Ovary (tissue), 9 donors: ENCODE measurements around the gene C19orf47. TPM values are rescaled to one million over a fixed set of nuclear protein-coding genes. Genes with fewer than 3 reads are reported as not detected.
A peak's percentile ranks its signal among the peaks of the same experiment; 100 is the strongest.

Experiments used
- DNase-seq, 5 donors: peaks; one replicate each; pipeline ENCODE4 v3.0.0-alpha.2; 2019 to 2020
- H3K27ac ChIP-seq, 2 donors: fragments of 200-600 bp; one replicate each; pipeline versions ENCODE4 v1.5.1 to v1.8.0; 2019 to 2022
- H3K27me3 ChIP-seq: fragments of 200-600 bp; one replicate; pipeline ENCODE4 v1.8.0; 2022
- H3K36me3 ChIP-seq: fragments of 200-600 bp; sonication (generic); one replicate; pipeline ENCODE4 v1.5.1; 2019
- H3K4me1 ChIP-seq: one replicate; pipeline ENCODE4 v1.8.1; 2013; ENCODE audit warnings: mild to moderate bottlenecking, moderate library complexity; ENCODE audit not compliant: insufficient read depth
- H3K4me3 ChIP-seq: fragments of 200-600 bp; sonication (generic); one replicate; pipeline ENCODE4 v1.5.1; 2017
- H3K9me3 ChIP-seq, 2 donors: fragments of 200-600 bp in 1 of 2; sonication (generic) in 1 of 2; one replicate each; pipeline versions ENCODE4 v1.5.1 to v1.8.1; 2013 to 2019; ENCODE audit warnings: mild to moderate bottlenecking in 1 of 2, moderate library complexity in 1 of 2
- CTCF ChIP-seq, 3 donors: fragments of 450-650 bp in 2 of 3; fragments of 200-600 bp in 1 of 3; IDR thresholded peaks; one replicate each; pipeline versions ENCODE4 v1.5.1 to v1.8.0; 2016 to 2022; ENCODE audit warnings: antibody characterized with exemption in 3 of 3, mild to moderate bottlenecking in 1 of 3
- EP300 ChIP-seq: sonication (generic); formaldehyde crosslinking; IDR thresholded peaks from one replicate; pipeline ENCODE4 v1.6.1; 2017; ENCODE audit warnings: antibody characterized with exemption
- POLR2A ChIP-seq: fragments of 450-650 bp; IDR thresholded peaks from one replicate; pipeline ENCODE4 v1.6.1; 2017; ENCODE audit warnings: antibody characterized with exemption, mild to moderate bottlenecking, moderate library complexity
- WGBS, 3 donors: extraction: QIAGEN DNeasy Blood & Tissue Kit in 1 of 3; methylation state at CpG; one replicate each; pipeline versions ENCODE4 v1.1.5 to v1.1.7; 2013 to 2017; 5-methylcytosine and 5-hydroxymethylcytosine counted together
- intact Hi-C, 4 donors: fragments of 100-400 bp; cut with DNase I; formaldehyde crosslinking; loops; one replicate each; pipeline versions ENCODE4 v1.11.0 to v1.15.1; 2022 to 2023
- microRNA counts: library from miRNA; unstranded; fragments of <30 nt; microRNA quantifications from one replicate; lab custom pipeline; 2016
- microRNA-seq, 3 donors: library from miRNA; unstranded; fragments of <30 nt; microRNA quantifications; one replicate each; pipeline versions ENCODE4 to v1.2.0, GENCODE V29; 2019 to 2020
- polyA plus RNA-seq, 2 donors: library from polyadenylated mRNA; stranded (reverse); fragments of 200-250 nt in 1 of 2; fragments of 350-450 nt in 1 of 2; fragmentation: Illumina TruSeq in 1 of 2; extraction: RNeasy Lipid Tissue Mini Kit (QIAGEN cat#74804) in 1 of 2; gene quantifications; one replicate each; pipeline ENCODE4 v1.2.3, GENCODE V29; 2013 to 2014
- small RNA-seq: library from RNA; depleted of rRNA; stranded (forward); fragments of <200 nt; gene quantifications from one replicate; pipeline ENCODE3, GENCODE V24; 2016
- total RNA-seq, 7 donors: library from RNA; depleted of rRNA in 2 of 7; stranded (reverse); fragments of >200 nt in 2 of 7; fragmentation: NEBNext Ultra II Directional in 3 of 7; extraction: Animal tissue kit (Norgen Biotek cat#: 25700) in 3 of 7; gene quantifications; one replicate each; pipeline versions ENCODE4 v1.1.0 to v1.2.4, GENCODE V29; 2016 to 2023
- donor health status: DM: no; HTN: no; CAD: no; lungs with moderate emphysema.
- donor health status: DM: no; HTN: no; CAD: no.
- donor health status: Bipolar disorder and iron deficiency.
- donor health status: DM: yes; HTN: yes; CAD: no.
- donor health status: DM: no; HTN: no; CAD: no.
- donor health status: DM: yes; HTN: yes; CAD: no.

C19orf47 gene
- total and polyA plus RNA-seq, 9 donors = 3.5 to 15.8 (median 12.2) TPM

DNA sequence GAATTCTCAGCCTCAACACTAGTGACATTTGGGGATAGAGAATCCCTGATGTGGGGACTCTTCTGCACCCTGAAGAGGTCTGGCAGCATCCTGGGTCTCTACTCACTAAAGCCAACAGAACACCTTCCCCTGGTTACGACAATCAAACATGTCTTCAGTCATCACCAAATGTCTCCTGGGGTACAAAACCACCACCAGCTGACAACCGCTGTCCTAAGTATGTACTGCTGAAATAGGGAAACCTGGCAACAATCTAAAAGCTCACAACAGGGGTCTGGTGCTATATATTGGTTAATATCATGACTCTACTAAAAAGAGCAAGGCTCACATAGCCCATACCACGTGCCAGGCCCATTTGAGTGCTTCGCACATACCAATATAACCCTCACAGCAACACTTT lies 76.5 kb downstream of the C19orf47 start:
- no peak overlapping the region for H3K4me3 ChIP-seq
- H3K27ac ChIP-seq = no peak overlapping the region
- H3K9me3 ChIP-seq = no peaks in the 10 kb centered on the region
- whole genome bisulfite sequencing, 3 donors = 88 to 96% (median 93%) methylated on average over 4 of the region's 4 CpGs
- H3K36me3 ChIP-seq = no peaks in the 10 kb centered on the region
- TF ChIP-seq CTCF (IDR thresholded peaks at IDR 0.05) (no peak), POLR2A (no peak), EP300 (no peak)
- no peaks in the 10 kb centered on the region for H3K27me3 ChIP-seq
- H3K4me1 ChIP-seq = peaks cover 23% of the 10 kb centered on the region
- intact Hi-C loops = loop anchor here in 1 of 4 donors (2.0 kb wide), 1 partner anchor 29 kb away; no protein-coding TSS in a partner anchor
- no peak for DNase-seq

DNA sequence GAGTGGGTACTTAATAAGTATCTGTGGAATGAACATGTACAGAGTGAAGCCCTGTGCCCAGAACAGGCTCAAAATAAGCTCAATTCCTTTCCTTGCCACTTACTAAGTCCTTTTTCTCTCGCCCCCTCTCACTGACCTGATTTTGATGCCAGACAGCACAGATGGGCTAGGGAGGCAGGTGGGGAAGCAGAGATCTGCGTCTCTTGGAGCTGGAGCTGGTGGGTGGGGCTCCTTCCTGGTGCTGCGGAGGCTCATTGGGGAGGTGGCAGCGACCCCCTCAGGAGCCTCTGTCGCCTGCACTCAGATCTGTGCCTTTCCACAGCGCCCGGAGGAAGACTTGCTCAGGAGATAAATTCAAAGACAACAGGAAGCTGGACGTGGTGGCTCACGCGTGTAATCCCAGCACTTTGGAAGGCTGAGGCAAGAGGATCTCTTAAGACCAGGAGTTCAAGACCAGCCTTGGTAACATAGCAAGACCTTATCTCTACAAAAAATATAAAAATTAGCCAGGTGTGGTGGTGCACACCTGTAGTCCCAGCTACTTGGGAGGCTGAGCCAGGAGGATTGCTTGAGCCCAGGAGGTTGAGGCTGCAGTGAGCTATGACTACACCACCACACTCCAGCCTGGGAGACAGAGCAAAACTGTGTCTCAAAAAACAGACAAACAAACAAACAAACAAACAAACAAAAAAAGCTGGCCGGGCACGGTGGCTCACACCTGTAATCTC lies 77.7 kb downstream of the C19orf47 start:
- intact Hi-C loops = no loop called here
- TF ChIP-seq POLR2A = no peak
- TF ChIP-seq EP300 = no peak
- TF ChIP-seq CTCF (IDR thresholded peaks at IDR 0.05) = no peak
- WGBS, 3 donors = 82 to 84% (median 83%) methylated on average over 12 of the region's 12 CpGs

More for the DNA sequence above, 77.7 kb downstream of the C19orf47 start:
- Histone ChIP-seq H3K9me3 (no peaks in the 10 kb centered on the region), H3K4me3 (no peak overlapping the region), H3K4me1 (peaks cover 21% of the 10 kb centered on the region), H3K27me3 (no peaks in the 10 kb centered on the region), H3K36me3 (no peaks in the 10 kb centered on the region), H3K27ac (no peak overlapping the region)
- no peak for DNase-seq

MicroRNAs within 50 kb of the gene (microRNA counts, 767-probe panel; counts per million panel counts)
- microRNA hsa-miR-641 (lab: Ali Mortazavi, UCI) = 530 counts per million, percentile 78 among the panel's probes with 10 or more counts

Small RNAs within 50 kb of the gene (microRNA-seq; reads per million reads assigned to microRNA genes)
- gene MIR641 (18.9 to 79.7 (median 35.1) reads per million in 3 donors), gene MIR6796 (0 reads per million in 3 donors)

Small RNAs within 50 kb of the gene (small RNA-seq; reads per million reads assigned to genes)
- gene MIR641 = not detected
- gene MIR6796 = not detected
- not detected for gene RF00019
- gene RNU6-945P = not detected

Other genes with a start within 250 kb of the C19orf47 start
- gene MAP3K10, start 157.0 kb downstream of the C19orf47 start, total RNA-seq = 10 to 100 TPM in 6 of 7 donors, 1 to 10 TPM in 1; 8.3 to 26.2 (median 14.6) TPM
- gene MAP3K10, start 157.0 kb downstream of the C19orf47 start, polyA plus RNA-seq = 10 to 100 TPM in 1 of 2 donors, 1 to 10 TPM in 1; 1.2 to 11.3 TPM
- not detected for gene TTC9B, start 130.0 kb downstream of the C19orf47 start, total RNA-seq
- gene TTC9B, start 130.0 kb downstream of the C19orf47 start, polyA plus RNA-seq = not detected
- gene CCNP, start 121.7 kb downstream of the C19orf47 start, total RNA-seq = under 1 TPM; 0.35 to 0.83 (median 0.43) TPM
- under 1 TPM; 0.17 to 0.22 TPM for gene CCNP, start 121.7 kb downstream of the C19orf47 start, polyA plus RNA-seq
- gene AKT2, start 63.1 kb downstream of the C19orf47 start, total RNA-seq = 100 to 1,000 TPM in 5 of 7 donors, 10 to 100 TPM in 2; 78.4 to 160 (median 141) TPM
- gene AKT2, start 63.1 kb downstream of the C19orf47 start, polyA plus RNA-seq = 10 to 100 TPM; 81.2 to 82.0 TPM
- 100 to 1,000 TPM; 173 to 301 (median 220) TPM for gene PLD3, start 298 bp upstream of the C19orf47 start, total RNA-seq
- 100 to 1,000 TPM; 120 to 200 TPM for gene PLD3, start 298 bp upstream of the C19orf47 start, polyA plus RNA-seq
- gene HIPK4, start 41.8 kb upstream of the C19orf47 start, total RNA-seq = under 1 TPM in 4 of 7 donors, not detected in 3; 0.11 to 0.35 (median 0.13) TPM
- under 1 TPM in 1 of 2 donors, not detected in 1; 0.28 TPM for gene HIPK4, start 41.8 kb upstream of the C19orf47 start, polyA plus RNA-seq
- gene PRX, start 65.0 kb upstream of the C19orf47 start, total RNA-seq = 1 to 10 TPM; 2.8 to 8.8 (median 6.9) TPM
- 1 to 10 TPM; 1.7 to 8.4 TPM for gene PRX, start 65.0 kb upstream of the C19orf47 start, polyA plus RNA-seq
- gene SERTAD1, start 77.6 kb upstream of the C19orf47 start, total RNA-seq = 10 to 100 TPM in 5 of 7 donors, 1 to 10 TPM in 2; 6.9 to 15.2 (median 11.5) TPM
- gene SERTAD1, start 77.6 kb upstream of the C19orf47 start, polyA plus RNA-seq = 1 to 10 TPM; 2.3 to 7.3 TPM
- 10 to 100 TPM; 19.6 to 55.0 (median 39.2) TPM for gene SERTAD3, start 95.9 kb upstream of the C19orf47 start, total RNA-seq
- 10 to 100 TPM; 17.3 to 19.9 TPM for gene SERTAD3, start 95.9 kb upstream of the C19orf47 start, polyA plus RNA-seq
- gene BLVRB, start 117.3 kb upstream of the C19orf47 start, total RNA-seq = 100 to 1,000 TPM in 2 of 7 donors, 10 to 100 TPM in 5; 64.0 to 135 (median 75.5) TPM
- 10 to 100 TPM; 16.8 to 88.5 TPM for gene BLVRB, start 117.3 kb upstream of the C19orf47 start, polyA plus RNA-seq
- gene SPTBN4, start 118.6 kb upstream of the C19orf47 start, total RNA-seq = 10 to 100 TPM in 1 of 7 donors, 1 to 10 TPM in 6; 3.5 to 11.6 (median 7.3) TPM
- gene SPTBN4, start 118.6 kb upstream of the C19orf47 start, polyA plus RNA-seq = 1 to 10 TPM; 2.2 to 5.0 TPM
- gene SHKBP1, start 228.5 kb upstream of the C19orf47 start, total RNA-seq = 10 to 100 TPM; 23.4 to 48.7 (median 33.8) TPM
- gene SHKBP1, start 228.5 kb upstream of the C19orf47 start, polyA plus RNA-seq = 10 to 100 TPM; 16.3 to 34.8 TPM